ENCODE measurements around the gene ARGFX. TPM values are rescaled to one million over a fixed set of nuclear protein-coding genes. Genes with fewer than 3 reads are reported as not detected.
A peak's percentile ranks its signal among the peaks of the same experiment; 100 is the strongest.

The ARGFX gene
- total and polyA plus RNA-seq, 2 of the 13 experiments (the other 11 are each of a cell fraction or from before 2014, with no cell fraction given), result not detected

- no peak for TF ChIP-seq SKIL (CRISPR knock-in tag; IDR thresholded peaks at IDR 0.05; ENCODE audit: borderline replicate concordance)
- TF ChIP-seq RXRB (CRISPR knock-in tag; IDR thresholded peaks at IDR 0.05; ENCODE audit: borderline replicate concordance), result 0 out of 2 replicates have a peak, but pooled peaks have one; percentile 41
- peak; percentile 8; the same call in 1 of the 2 replicates for TF ChIP-seq HNF4A (CRISPR knock-in tag; IDR thresholded peaks at IDR 0.05)
- peak; percentile 48 for TF ChIP-seq PHF5A (CRISPR knock-in tag; IDR thresholded peaks at IDR 0.05; ENCODE audit: low read depth, unreplicated experiment)
- TF ChIP-seq USF2 (IDR thresholded peaks at IDR 0.05; ENCODE audit: low read depth, low read length), result no peak
- no peak for TF ChIP-seq USF2 (CRISPR knock-in tag; IDR thresholded peaks at IDR 0.05; ENCODE audit: borderline replicate concordance)
- TF ChIP-seq THAP7 (CRISPR knock-in tag; IDR thresholded peaks at IDR 0.05), result no peak
- TF ChIP-seq ZNF746 (CRISPR knock-in tag; IDR thresholded peaks at IDR 0.05), result no peak
- 0 out of 2 replicates have a peak, but pooled peaks have one; percentile 24 for TF ChIP-seq TOPORS (CRISPR knock-in tag; IDR thresholded peaks at IDR 0.05)
- peak; percentile 72 for TF ChIP-seq ZBTB39 (CRISPR knock-in tag; IDR thresholded peaks at IDR 0.05)
- TF ChIP-seq ZNF484 (CRISPR knock-in tag; IDR thresholded peaks at IDR 0.05; ENCODE audit: borderline replicate concordance, low read depth), result no peak
- TF ChIP-seq ZNF44 (CRISPR knock-in tag; IDR thresholded peaks at IDR 0.05), result no peak
- TF ChIP-seq POLR2AphosphoS2 (IDR thresholded peaks at IDR 0.05; ENCODE audit: low read depth, low read length), result no peak
- TF ChIP-seq ELF3 (CRISPR knock-in tag; IDR thresholded peaks at IDR 0.05), result peak; percentile 68
- TF ChIP-seq ZNF678 (CRISPR knock-in tag; IDR thresholded peaks at IDR 0.05), result no peak
- TF ChIP-seq HDAC1 (CRISPR knock-in tag; IDR thresholded peaks at IDR 0.05), result peak; percentile 98
- no peak for TF ChIP-seq ZBTB7B (CRISPR knock-in tag; IDR thresholded peaks at IDR 0.05)
- TF ChIP-seq HOXD1 (CRISPR knock-in tag; IDR thresholded peaks at IDR 0.05), result 0 out of 2 replicates have a peak, but pooled peaks have one; percentile 66
Observed at GRCh38 chr3:121545574-121546455, 21.9 kb upstream of the ARGFX start, which contains the start of gene POLQ (continued).

Data from HepG2 (cell line).